ENCODE measurements around the gene TCF7.

The TCF7 gene

GRCh38 chr5:134132372-134133187 is 18.1 kb downstream of the TCF7 start:
- DNase-seq = no peak

GRCh38 chr5:134133188-134133994 is 18.9 kb downstream of the TCF7 start:
- DNase-seq = no peak

- no peak for DNase-seq
These were observed 19.6 kb downstream of the TCF7 start for GRCh38 chr5:134133995-134134541.

- no peak for DNase-seq
These were observed 20.7 kb downstream of the TCF7 start for GRCh38 chr5:134135091-134135655.

- no peak for DNase-seq
These were observed 21.7 kb downstream of the TCF7 start for GRCh38 chr5:134136221-134136631.

- DNase-seq = no peak
These were observed 22.3 kb downstream of the TCF7 start for GRCh38 chr5:134136771-134137170.

- DNase-seq = no peak
These were observed 24.2 kb downstream of the TCF7 start for GRCh38 chr5:134138416-134139376.

- no peak for DNase-seq
These were observed 24.9 kb downstream of the TCF7 start for GRCh38 chr5:134139377-134139851.

- DNase-seq = no peak
These were observed 25.5 kb downstream of the TCF7 start for GRCh38 chr5:134139891-134140469.

GRCh38 chr5:134140530-134141201 is 26.2 kb downstream of the TCF7 start:
- peak; percentile 75 for DNase-seq

- DNase-seq = peak; percentile 18
These were observed 27.0 kb downstream of the TCF7 start for GRCh38 chr5:134141331-134142050.

- DNase-seq = no peak
These were observed 27.6 kb downstream of the TCF7 start for GRCh38 chr5:134142052-134142451.

- DNase-seq = no peak
These were observed 28.3 kb downstream of the TCF7 start for GRCh38 chr5:134142806-134143205.

GRCh38 chr5:134143431-134143830 is 28.9 kb downstream of the TCF7 start:
- DNase-seq = no peak

GRCh38 chr5:134143944-134144941 is 29.8 kb downstream of the TCF7 start:
- DNase-seq = no peak

- no peak for DNase-seq
These were observed 30.7 kb downstream of the TCF7 start for GRCh38 chr5:134145041-134145757.

GRCh38 chr5:134145779-134146581 is 31.5 kb downstream of the TCF7 start:
- peak; percentile 87 for DNase-seq
